H1 (cell line): ENCODE measurements around the gene DYTN. TPM values are rescaled to one million over a fixed set of nuclear protein-coding genes. Genes with fewer than 3 reads are reported as not detected.
A peak's percentile ranks its signal among the peaks of the same experiment; 100 is the strongest.

Experiments used
- CTCF ChIA-PET: fragments of 300-600 bp; sonication (Branson Sonifier 250); formaldehyde crosslinking; loops from one replicate; lab custom pipeline; 2021; ENCODE audit not compliant: partially characterized antibody; lab: Charles Lee
- POLR2A ChIA-PET: fragments of 300-600 bp; sonication (Branson Sonifier 250); formaldehyde crosslinking; loops from one replicate; lab custom pipeline; 2021; ENCODE audit warnings: inconsistent platforms; ENCODE audit not compliant: partially characterized antibody; lab: Charles Lee
- DNase-seq, 2 experiments: peaks; one replicate each; pipeline versions ENCODE4 v3.0.0 to v3.0.0-alpha.2; 2010 to 2022; ENCODE audit warnings: low spot score in 2 of 2, low read depth in 1 of 2, mixed read lengths in 1 of 2
- FAIRE-seq: peaks from 2 replicates; lab custom pipeline; 2011; peaks lifted over from hg19 to GRCh38; lab: Jason Lieb, UNC
- H2AFZ ChIP-seq: 2 replicates; pipeline ENCODE4 v1.8.1; 2012; ENCODE audit warnings: low read length, inconsistent platforms
- H2AK5ac ChIP-seq: 2 replicates; pipeline ENCODE4 v1.6.1; 2013; ENCODE audit warnings: low read depth, low read length
- H2BK120ac ChIP-seq: replicated peaks from 2 replicates; pipeline ENCODE3; 2013; ENCODE audit warnings: low read depth, low read length, inconsistent platforms
- H2BK12ac ChIP-seq: 2 replicates; pipeline ENCODE4 v1.6.1; 2013; ENCODE audit warnings: low read depth, low read length
- H2BK15ac ChIP-seq: 2 replicates; pipeline ENCODE4 v1.6.1; 2013; ENCODE audit warnings: low read length
- H2BK20ac ChIP-seq: 2 replicates; pipeline ENCODE4 v1.6.1; 2013; ENCODE audit warnings: low read length
- H2BK5ac ChIP-seq: 2 replicates; pipeline ENCODE4 v1.6.1; 2013; ENCODE audit warnings: low read depth, low read length
- H3K14ac ChIP-seq: 2 replicates; pipeline ENCODE4 v1.6.1; 2013; ENCODE audit warnings: inconsistent platforms; ENCODE audit not compliant: insufficient read length
- H3K18ac ChIP-seq: 2 replicates; pipeline ENCODE4 v1.6.1; 2013; ENCODE audit warnings: low read length; ENCODE audit errors: extremely low read depth
- H3K23ac ChIP-seq: 2 replicates; pipeline ENCODE4 v1.6.1; 2013; ENCODE audit warnings: inconsistent platforms; ENCODE audit not compliant: insufficient read length
- H3K23me2 ChIP-seq: 2 replicates; pipeline ENCODE4 v1.6.1; 2013; ENCODE audit warnings: low read depth, low read length
- H3K27ac ChIP-seq: 2 replicates; pipeline ENCODE4 v1.6.1; 2011; ENCODE audit warnings: low read depth, low read length, inconsistent platforms
- H3K27me3 ChIP-seq, 4 experiments: replicated peaks in 1 of 4; 1 replicate in 1 of 4; 2 replicates in 3 of 4; pipeline versions ENCODE4 v1.6.1 to v1.8.1; 2011 to 2013; ENCODE audit warnings: low read length in 3 of 4, mild to moderate bottlenecking in 3 of 4, inconsistent platforms in 2 of 4, mixed read lengths in 2 of 4, moderate library complexity in 1 of 4; ENCODE audit not compliant: control insufficient read depth in 3 of 4, insufficient read depth in 3 of 4; ENCODE audit errors: extremely low read depth in 1 of 4
- H3K36me3 ChIP-seq, 4 experiments: 2 replicates each; pipeline versions ENCODE4 v1.6.1 to v1.8.1; 2011 to 2013; ENCODE audit warnings: mild to moderate bottlenecking in 4 of 4, low read length in 3 of 4, moderate library complexity in 2 of 4, control low read depth in 1 of 4, inconsistent platforms in 1 of 4; ENCODE audit not compliant: insufficient read depth in 4 of 4, control insufficient read depth in 2 of 4
- H3K4ac ChIP-seq: replicated peaks from 2 replicates; pipeline ENCODE3; 2013; ENCODE audit warnings: low read length, low read depth, mixed read lengths, inconsistent platforms; ENCODE audit not compliant: insufficient read length
- H3K4me1 ChIP-seq, 4 experiments: replicated peaks in 1 of 4; 1 replicate in 1 of 4; 2 replicates in 3 of 4; pipeline versions ENCODE4 v1.6.1 to v1.8.1; 2011 to 2013; ENCODE audit warnings: low read length in 3 of 4, inconsistent platforms in 2 of 4, mixed read lengths in 1 of 4; ENCODE audit not compliant: insufficient read depth in 4 of 4, control insufficient read depth in 3 of 4
- H3K4me2 ChIP-seq, 2 experiments: 2 replicates each; pipeline versions ENCODE4 v1.6.1 to v1.8.1; 2011 to 2013; ENCODE audit warnings: low read depth in 2 of 2, low read length in 2 of 2, control low read depth in 1 of 2, inconsistent platforms in 1 of 2, mild to moderate bottlenecking in 1 of 2; ENCODE audit not compliant: insufficient read depth in 1 of 2
- H3K4me3 ChIP-seq, 4 experiments: fragments of 200-600, 300-600 bp in 1 of 4; sonication (generic), shearing (Covaris generic), sonication (Bioruptor Twin) in 1 of 4; 2 replicates each; pipeline versions ENCODE4 v1.5.1 to v1.8.1; 2011 to 2016; ENCODE audit warnings: low read length in 4 of 4, low read depth in 3 of 4, control low read depth in 2 of 4, inconsistent platforms in 2 of 4, mild to moderate bottlenecking in 2 of 4, mixed read lengths in 1 of 4, moderate library complexity in 1 of 4; ENCODE audit not compliant: insufficient read depth in 2 of 4; ENCODE audit errors: extremely low read depth in 1 of 4
- H3K56ac ChIP-seq: replicated peaks from 2 replicates; pipeline ENCODE3; 2013; ENCODE audit warnings: low read depth, mild to moderate bottlenecking, mixed read lengths, low read length, inconsistent platforms; ENCODE audit not compliant: insufficient read length
- H3K79me1 ChIP-seq: 2 replicates; pipeline ENCODE4 v1.6.1; 2013; ENCODE audit warnings: low read depth, low read length, control low read depth
- H3K79me2 ChIP-seq, 2 experiments: 2 replicates each; pipeline versions ENCODE4 v1.6.1 to v1.8.1; 2012 to 2013; ENCODE audit warnings: low read length in 2 of 2, mild to moderate bottlenecking in 2 of 2, inconsistent platforms in 1 of 2; ENCODE audit not compliant: insufficient read depth in 2 of 2, control insufficient read depth in 1 of 2
- H3K9ac ChIP-seq, 4 experiments: replicated peaks in 1 of 4; 1 replicate in 1 of 4; 2 replicates in 3 of 4; pipeline versions ENCODE4 v1.6.1 to v1.8.1; 2011 to 2013; ENCODE audit warnings: low read depth in 3 of 4, low read length in 3 of 4, control low read depth in 2 of 4, mild to moderate bottlenecking in 2 of 4, moderate library complexity in 2 of 4, inconsistent platforms in 1 of 4; ENCODE audit errors: extremely low read depth in 1 of 4
- H3K9me3 ChIP-seq, 2 experiments: 2 replicates each; pipeline versions ENCODE4 v1.6.1 to v1.8.1; 2012 to 2013; ENCODE audit warnings: mild to moderate bottlenecking in 2 of 2, moderate library complexity in 2 of 2, control low read depth in 1 of 2, inconsistent platforms in 1 of 2, low read depth in 1 of 2, low read length in 1 of 2, mixed read lengths in 1 of 2; ENCODE audit not compliant: insufficient read depth in 2 of 2
- H4K20me1 ChIP-seq, 2 experiments: replicated peaks in 1 of 2; 2 replicates each; pipeline versions ENCODE3 to v1.8.1; 2011 to 2013; ENCODE audit warnings: inconsistent platforms in 2 of 2, low read length in 2 of 2, mild to moderate bottlenecking in 1 of 2; ENCODE audit not compliant: insufficient read depth in 2 of 2, control insufficient read depth in 1 of 2
- H4K5ac ChIP-seq: 2 replicates; pipeline ENCODE4 v1.6.1; 2013; ENCODE audit warnings: low read length, low read depth, mixed read lengths, inconsistent platforms; ENCODE audit not compliant: insufficient read length
- H4K8ac ChIP-seq: 2 replicates; pipeline ENCODE4 v1.8.0; 2013; ENCODE audit warnings: mild to moderate bottlenecking, moderate library complexity, low read length, inconsistent platforms; ENCODE audit not compliant: insufficient read depth; ENCODE audit errors: extremely low read depth
- H4K91ac ChIP-seq: replicated peaks from 2 replicates; pipeline ENCODE3; 2013; ENCODE audit warnings: low read length, mixed read lengths, inconsistent platforms; ENCODE audit not compliant: insufficient read length
- GABPA ChIP-seq: IDR thresholded peaks from 2 replicates; pipeline ENCODE4 v1.6.1; 2011; ENCODE audit warnings: mild to moderate bottlenecking, low read length, moderate library complexity, borderline replicate concordance; ENCODE audit not compliant: insufficient read depth
- GTF2F1 ChIP-seq: IDR thresholded peaks from 2 replicates; pipeline ENCODE4 v1.6.1; 2012; ENCODE audit warnings: low read depth, low read length, improper control_type of control experiment, borderline replicate concordance
- RBBP5 ChIP-seq: IDR thresholded peaks from 2 replicates; pipeline ENCODE4 v1.7.1; 2012; ENCODE audit warnings: low read depth, mild to moderate bottlenecking, inconsistent platforms, low read length, moderate library complexity, borderline replicate concordance
- SUZ12 ChIP-seq: fragments of 200-600 bp; sonication (generic); IDR thresholded peaks from 2 replicates; pipeline ENCODE4 v1.6.1; 2012; ENCODE audit warnings: mild to moderate bottlenecking, inconsistent platforms, low read length, moderate library complexity, mixed read lengths
- TAF7 ChIP-seq: optimal IDR thresholded peaks from 2 replicates; pipeline ENCODE3; 2011; ENCODE audit warnings: low read depth, mild to moderate bottlenecking, inconsistent platforms, low read length, moderate library complexity, borderline replicate concordance
- WGBS, 2 experiments: shearing (Covaris generic) in 1 of 2; methylation state at CpG; one replicate each; pipeline versions ENCODE4 v1.1.6 to v1.1.7; 2013 to 2015; ENCODE audit warnings: low lambda C conversion rate in 2 of 2, mixed read lengths in 2 of 2, inconsistent platforms in 1 of 2, low coverage in 1 of 2, missing lambda C conversion rate in 1 of 2; ENCODE audit not compliant: insufficient replicate concordance in 2 of 2, insufficient coverage in 1 of 2, insufficient read length in 1 of 2; ENCODE audit errors: extremely low coverage in 1 of 2, missing lambda C conversion rate in 1 of 2; 5-methylcytosine and 5-hydroxymethylcytosine counted together
- polyA plus RNA-seq, 7 experiments: library from polyadenylated mRNA; depleted of rRNA in 3 of 7; stranded (reverse) in 5 of 7; unstranded in 2 of 7; fragments of >200 nt in 5 of 7; fragments of 200-250 nt in 2 of 7; gene quantifications; 1 replicate in 5 of 7; 2 replicates in 1 of 7; 4 replicates in 1 of 7; pipeline versions ENCODE4 v1.2.1 to v1.2.3, GENCODE V29; 2011 to 2013; ENCODE audit warnings: missing spikeins in 2 of 7, mixed read lengths in 2 of 7
- total RNA-seq: library from RNA; stranded (reverse); fragmentation: NEBNext Ultra II Directional; extraction: Animal tissue kit (Norgen Biotek cat#: 25700); gene quantifications from 2 replicates; pipeline ENCODE4 v1.2.1, GENCODE V29; 2021

Gene DYTN
- total and polyA plus RNA-seq, 2 of the 8 experiments (the other 6 are each of a cell fraction or from before 2014, with no cell fraction given), result not detected

DNA sequence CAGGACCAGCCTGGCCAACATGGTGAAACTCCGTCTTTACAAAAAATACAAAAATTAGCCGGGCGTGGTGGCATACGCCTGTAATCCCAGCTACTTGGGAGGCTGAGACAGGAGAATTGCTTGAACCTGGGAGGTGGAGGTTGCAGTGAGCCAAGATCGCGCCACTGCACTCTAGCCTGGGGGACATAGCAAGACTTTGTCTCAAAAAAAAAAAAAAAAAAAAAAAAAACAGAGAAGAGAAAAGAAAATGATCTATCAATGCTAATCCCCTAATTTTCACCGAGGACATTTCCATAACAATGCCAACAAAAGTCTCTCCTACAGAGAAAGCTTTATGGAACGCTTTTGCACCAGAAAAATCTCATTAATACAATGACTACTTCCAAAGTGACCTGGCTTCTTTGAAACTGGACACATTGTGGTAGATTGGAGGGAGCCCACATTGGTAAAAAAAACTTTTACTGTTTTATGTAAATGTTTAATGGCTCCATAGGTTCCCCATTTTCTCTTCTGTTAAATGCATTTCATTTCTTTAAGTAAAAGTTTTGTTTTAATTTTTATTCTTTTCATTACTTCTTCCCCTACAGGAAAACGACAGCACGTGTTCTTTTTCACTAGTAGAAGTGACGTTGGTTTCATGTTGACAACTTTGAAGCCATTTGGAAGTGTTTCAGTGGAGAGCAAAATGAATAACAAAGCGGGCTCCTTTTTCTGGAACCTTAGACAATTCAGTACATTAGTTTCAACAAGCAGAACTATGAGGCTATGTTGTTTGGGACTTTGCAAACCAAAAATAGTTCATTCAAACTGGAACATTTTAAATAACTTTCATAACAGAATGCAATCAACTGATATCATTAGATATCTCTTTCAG is 48.1 kb upstream of the DYTN start:
- FAIRE-seq (no peak), DNase-seq (no peak)
- H4K8ac ChIP-seq, result peak overlapping the region; percentile 99
- H2AFZ ChIP-seq, result no peak overlapping the region; the same call in 1 of the 2 replicates
- no peak overlapping the region; the same call in 1 of the 2 replicates for H2BK12ac ChIP-seq
- H3K79me2 ChIP-seq, result peaks cover 0 to 28% of the 10 kb centered on the region in 2 experiments; a peak in 3 of 4 replicates
- H4K5ac ChIP-seq, result no peak overlapping the region
- TF ChIP-seq SUZ12 (no peak), GABPA (no peak), GTF2F1 (no peak), RBBP5 (no peak), TAF7 (no peak)
- TF ChIP-seq, all 59 proteins: peak for 0
- Histone ChIP-seq H2BK5ac (no peak overlapping the region; the same call in 1 of the 2 replicates), H3K14ac (no peak overlapping the region), H2AK5ac (no peak overlapping the region), H3K27ac (no peak overlapping the region), H3K23ac (no peak overlapping the region), H2BK20ac (no peak overlapping the region), H3K4me2 (peak overlapping the region; percentile 72 to 91), H4K91ac (no peak overlapping the region), H4K20me1 (peaks cover 0 to 1% of the 10 kb centered on the region in 2 experiments), H3K27me3 (no peaks in the 10 kb centered on the region), H2BK15ac (no peak overlapping the region), H3K4me1 (no peaks in the 10 kb centered on the region), H3K4me3 (peak overlapping the region; percentile 85 to 98 (median 92)), H3K9ac (peak overlapping the region; percentile 80 to 98 (median 92); a peak in 6 of 7 replicates), H3K56ac (no peak overlapping the region), H3K36me3 (peaks cover 3 to 28% (median 7%) of the 10 kb centered on the region in 4 experiments; a peak in 5 of 8 replicates), H3K4ac (no peak overlapping the region), H3K9me3 (no peaks in the 10 kb centered on the region), H3K18ac (no peak overlapping the region), H3K79me1 (peaks cover 4% of the 10 kb centered on the region; the same call in 1 of the 2 replicates), H2BK120ac (no peak overlapping the region), H3K23me2 (peaks cover 6% of the 10 kb centered on the region)
- CTCF ChIA-PET, result interaction anchor here (0.6 to 4.3 kb wide), 3 partner anchors 15 to 338 kb away, joined by 3 to 27 read pairs (median 18); no protein-coding TSS in a partner anchor
- WGBS, 2 experiments, result 45% methylated on average over 9 of the region's 12 CpGs; no CpG with 5 or more reads in 1 of the 2 experiments
- POLR2A ChIA-PET, result interaction anchor here (1.6 to 1.9 kb wide), 3 partner anchors 11 to 111 kb away, joined by 3 to 5 read pairs (median 4); no protein-coding TSS in a partner anchor
